Prostate gland (tissue), 2 donors: Measurements from ENCODE around the gene SGO2.

ENCODE experiments used
- CTCF ChIP-seq, 4 experiments: fragments of 200-600 bp in 2 of 4; fragments of 450-650 bp in 2 of 4; sonication (generic) in 2 of 4; IDR thresholded peaks; 1 replicate in 3 of 4; 2 replicates in 1 of 4; pipeline ENCODE4 v1.5.1; 2016 to 2019; ENCODE audit warnings: antibody characterized with exemption in 4 of 4, mild to moderate bottlenecking in 2 of 4, moderate library complexity in 2 of 4
- POLR2A ChIP-seq: fragments of 450-650 bp; IDR thresholded peaks from one replicate; pipeline ENCODE4 v1.6.1; 2016; ENCODE audit warnings: antibody characterized with exemption, mild to moderate bottlenecking
- POLR2AphosphoS5 ChIP-seq: sonication (generic); formaldehyde crosslinking; IDR thresholded peaks from one replicate; pipeline ENCODE4 v1.6.1; 2017; ENCODE audit warnings: antibody characterized with exemption

GRCh38 chr2:200477667-200478131 is 48.3 kb upstream of the SGO2 start:
- TF ChIP-seq CTCF (IDR thresholded peaks at IDR 0.05) (no peak), POLR2A (no peak), POLR2AphosphoS5 (no peak)
